Choroid plexus epithelial cell (primary cell): Measurements from ENCODE around the gene GATA6.
"Not testable (repeated sequence)": the region's sequence is repeated elsewhere in the genome, so short reads cannot be mapped to it uniquely, and the experiment has no call there.

Experiments used
- DNase-seq: peaks from one replicate; pipeline ENCODE4 v3.0.0-alpha.2; 2010; ENCODE audit warnings: low read depth
- H3K4me3 ChIP-seq: 2 replicates; pipeline ENCODE4 v1.5.1; 2011; ENCODE audit warnings: low read depth, mild to moderate bottlenecking, control low read depth, low read length, moderate library complexity
- CTCF ChIP-seq: conservative IDR thresholded peaks from 2 replicates; pipeline ENCODE4 v1.5.1; 2011; ENCODE audit warnings: low read depth, mild to moderate bottlenecking, control low read depth, inconsistent platforms, low read length, moderate library complexity

Gene GATA6

GRCh38 chr18:22182884-22183697 is 13.7 kb downstream of the GATA6 start:
- H3K4me3 ChIP-seq, result no peak overlapping the region
- no peak for TF ChIP-seq CTCF
- DNase-seq, result no peak

- no peak for TF ChIP-seq CTCF
- H3K4me3 ChIP-seq, result no peak overlapping the region
- no peak for DNase-seq
Observed at GRCh38 chr18:22183698-22184170, 14.3 kb downstream of the GATA6 start.

GRCh38 chr18:22184573-22184972 is 15.2 kb downstream of the GATA6 start:
- not testable (repeated sequence) for DNase-seq, H3K4me3 ChIP-seq

- no peak for DNase-seq
- H3K4me3 ChIP-seq, result no peak overlapping the region
- TF ChIP-seq CTCF, result peak; percentile 29
Observed at GRCh38 chr18:22185273-22185672, 15.9 kb downstream of the GATA6 start.

GRCh38 chr18:22185771-22186386 is 16.5 kb downstream of the GATA6 start:
- TF ChIP-seq CTCF, result no peak
- DNase-seq, result no peak
- no peak overlapping the region for H3K4me3 ChIP-seq

GRCh38 chr18:22186484-22186971 is 17.1 kb downstream of the GATA6 start:
- TF ChIP-seq CTCF, result no peak
- no peak for DNase-seq
- H3K4me3 ChIP-seq, result no peak overlapping the region

- H3K4me3 ChIP-seq, result no peak overlapping the region
- no peak for TF ChIP-seq CTCF
- no peak for DNase-seq
Observed at GRCh38 chr18:22188559-22189267, 19.3 kb downstream of the GATA6 start.
